GM21786 (cell line): ENCODE measurements around the gene MLPH.

Experiments used
- ATAC-seq: cut with Tn5 transposase; IDR thresholded peaks from one replicate; pipeline ENCODE4 v1.9.1; 2021; ENCODE audit not compliant: unreplicated experiment

Gene MLPH

GRCh38 chr2:237486819-237487448 lies at the start of gene MLPH:
MLPH (plus strand) TSS chr2:237487251; CDS start chr2:237493427, 6,176 bp downstream.
- ATAC-seq: no peak

- ATAC-seq: no peak
Observed at GRCh38 chr2:237437566-237437965, 49.5 kb upstream of the MLPH start.

GRCh38 chr2:237438080-237438940 lies 48.7 kb upstream of the MLPH start:
- ATAC-seq: no peak

- no peak for ATAC-seq
Observed at GRCh38 chr2:237440819-237441281, 46.2 kb upstream of the MLPH start.

- no peak for ATAC-seq
Observed at GRCh38 chr2:237441605-237442274, 45.3 kb upstream of the MLPH start.

GRCh38 chr2:237444071-237444470 lies 43.0 kb upstream of the MLPH start:
- no peak for ATAC-seq

GRCh38 chr2:237445611-237446337 lies 41.3 kb upstream of the MLPH start:
- ATAC-seq: no peak

GRCh38 chr2:237446338-237446665 lies 40.7 kb upstream of the MLPH start:
- ATAC-seq: no peak

- no peak for ATAC-seq
Observed at GRCh38 chr2:237447496-237447895, 39.6 kb upstream of the MLPH start.

GRCh38 chr2:237448171-237448570 lies 38.9 kb upstream of the MLPH start:
- no peak for ATAC-seq

GRCh38 chr2:237448626-237449025 lies 38.4 kb upstream of the MLPH start:
- ATAC-seq: no peak

GRCh38 chr2:237449193-237449881 lies 37.7 kb upstream of the MLPH start:
- ATAC-seq: no peak

GRCh38 chr2:237450108-237450507 lies 36.9 kb upstream of the MLPH start:
- no peak for ATAC-seq

GRCh38 chr2:237450583-237450982 lies 36.5 kb upstream of the MLPH start:
- ATAC-seq: no peak

- no peak for ATAC-seq
Observed at GRCh38 chr2:237451643-237452469, 35.2 kb upstream of the MLPH start.

- ATAC-seq: no peak
Observed at GRCh38 chr2:237452861-237453260, 34.2 kb upstream of the MLPH start.

GRCh38 chr2:237453671-237454070 lies 33.4 kb upstream of the MLPH start:
- no peak for ATAC-seq

- no peak for ATAC-seq
Observed at GRCh38 chr2:237455764-237456163, 31.3 kb upstream of the MLPH start.

- ATAC-seq: no peak
Observed at GRCh38 chr2:237456200-237456843, 30.7 kb upstream of the MLPH start.
